Fibroblast of pulmonary artery (primary cell): ENCODE data around the gene COQ2.

Source experiments
- DNase-seq: peaks from one replicate; pipeline ENCODE4 v3.0.0-alpha.2; 2010; ENCODE audit warnings: low read depth
- H3K4me3 ChIP-seq: replicated peaks from 2 replicates; pipeline ENCODE4 v1.5.1; 2011; ENCODE audit warnings: low read depth, mild to moderate bottlenecking, control low read depth, low read length, moderate library complexity
- CTCF ChIP-seq: IDR thresholded peaks from 2 replicates; pipeline ENCODE4 v1.5.1; 2011; ENCODE audit warnings: mild to moderate bottlenecking, control low read depth, low read length, inconsistent platforms; ENCODE audit errors: missing control alignments

Gene COQ2

GRCh38 chr4:83216959-83217683 lies 67.5 kb downstream of the COQ2 start:
- DNase-seq: no peak
- no peak overlapping the region for H3K4me3 ChIP-seq
- no peak for TF ChIP-seq CTCF

DNA sequence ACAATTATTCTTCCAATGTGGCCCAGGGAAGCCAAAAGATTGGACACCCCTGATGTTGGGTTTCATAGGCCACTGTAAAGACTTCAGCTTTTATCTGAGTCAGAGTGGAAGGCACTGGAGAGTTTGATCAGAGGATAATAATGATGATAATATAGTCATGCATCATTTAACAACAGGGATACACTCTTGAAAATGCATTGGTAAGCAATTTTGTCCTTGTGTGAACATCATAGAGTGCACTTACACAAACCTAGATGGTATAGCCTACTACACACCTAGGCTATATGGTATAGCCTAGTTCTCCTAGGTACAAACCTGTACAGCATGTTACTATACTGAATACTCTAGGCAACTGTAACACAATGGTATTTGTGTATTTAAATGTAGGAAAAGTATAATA lies 70.5 kb downstream of the COQ2 start:
- TF ChIP-seq CTCF: no peak
- no peak overlapping the region for H3K4me3 ChIP-seq
- no peak for DNase-seq
